HepG2 (cell line): ENCODE measurements around the gene ZDHHC13.

Experiments used
- ATF1 ChIP-seq: IDR thresholded peaks from 2 replicates; pipeline ENCODE4 v1.6.1; 2016; ENCODE audit warnings: mild to moderate bottlenecking, control low read depth
- CTCF ChIP-seq: sonication (generic); formaldehyde crosslinking; IDR thresholded peaks from 2 replicates; pipeline ENCODE4 v1.5.0; 2020; ENCODE audit warnings: mild to moderate bottlenecking, missing genetic modification reagents, moderate library complexity
- ELF1 ChIP-seq: sonication (generic); formaldehyde crosslinking; IDR thresholded peaks from 2 replicates; pipeline ENCODE4 v1.4.0; 2020; ENCODE audit warnings: missing genetic modification reagents
- EZH2 ChIP-seq: conservative IDR thresholded peaks from 2 replicates; pipeline ENCODE4 v1.6.1; 2012; ENCODE audit warnings: mild to moderate bottlenecking, low read depth, low read length, moderate library complexity
- FOXO4 ChIP-seq: sonication (generic); formaldehyde crosslinking; conservative IDR thresholded peaks from 2 replicates; pipeline ENCODE4 v1.8.1; 2023; ENCODE audit warnings: missing genetic modification reagents
- MAX ChIP-seq: IDR thresholded peaks from 2 replicates; pipeline ENCODE4 v1.6.1; 2012; ENCODE audit warnings: inconsistent platforms
- MYNN ChIP-seq: sonication (generic); formaldehyde crosslinking; IDR thresholded peaks from 2 replicates; pipeline ENCODE4 v1.4.0; 2020; ENCODE audit warnings: mild to moderate bottlenecking, low read depth, missing genetic modification reagents
- NFE2L2 ChIP-seq: fragments of 150-350 bp; IDR thresholded peaks from 2 replicates; pipeline ENCODE4 v1.6.1; 2014; ENCODE audit warnings: low read length
- POLR2A ChIP-seq, 2 experiments: IDR thresholded peaks; 2 replicates each; pipeline ENCODE4 v1.6.1; 2011; ENCODE audit warnings: low read depth in 2 of 2, low read length in 2 of 2, mild to moderate bottlenecking in 1 of 2, moderate library complexity in 1 of 2; ENCODE audit not compliant: insufficient read depth in 1 of 2
- SRSF1 ChIP-seq: fragments of 200-400 bp; formaldehyde crosslinking; optimal IDR thresholded peaks from 2 replicates; pipeline ENCODE3; 2017; ENCODE audit warnings: mild to moderate bottlenecking, low read depth, low read length, moderate library complexity
- STAG1 ChIP-seq: sonication (generic); formaldehyde crosslinking; IDR thresholded peaks from 2 replicates; pipeline ENCODE4 v1.4.0; 2020; ENCODE audit warnings: missing genetic modification reagents
- YY1 ChIP-seq: IDR thresholded peaks from 2 replicates; pipeline ENCODE4 v1.6.1; 2011; ENCODE audit warnings: low read length, low read depth, moderate library complexity, mild to moderate bottlenecking; ENCODE audit not compliant: insufficient read depth, insufficient replicate concordance
- ZC3H13 ChIP-seq: sonication (generic); formaldehyde crosslinking; IDR thresholded peaks from 2 replicates; pipeline ENCODE4 v1.8.1; 2023; ENCODE audit warnings: mild to moderate bottlenecking, missing genetic modification reagents, moderate library complexity

- TF ChIP-seq CTCF (no peak), ZC3H13 (CRISPR knock-in tag) (no peak), ELF1 (CRISPR knock-in tag) (no peak), EZH2 (no peak), NFE2L2 (no peak), POLR2A (IDR thresholded peaks at IDR 0.05; ENCODE audit: insufficient read depth in 1 of 2, low read depth in 2 of 2, low read length in 2 of 2) (no peak), FOXO4 (CRISPR knock-in tag) (no peak), MYNN (no peak), ATF1 (no peak), SRSF1 (no peak), STAG1 (CRISPR knock-in tag) (no peak), MAX (no peak), YY1 (no peak)
Observed at GRCh38 chr11:19091366-19091765, 25.6 kb upstream of the ZDHHC13 start.
